SK-N-SH (cell line): Measurements from ENCODE around the gene KEAP1.

ENCODE experiments used
- CHD2 ChIP-seq: fragments of 150-350 bp; IDR thresholded peaks from 2 replicates; pipeline ENCODE4 v1.6.1; 2018; ENCODE audit warnings: low read length; ENCODE audit not compliant: partially characterized antibody
- CTCF ChIP-seq: fragments of 200-600 bp; sonication (generic); IDR thresholded peaks from 2 replicates; pipeline ENCODE4 v1.6.1; 2017; ENCODE audit warnings: antibody characterized with exemption, mild to moderate bottlenecking, moderate library complexity
- EZH2phosphoT487 ChIP-seq: fragments of 200-600 bp; sonication (generic); IDR thresholded peaks from 2 replicates; pipeline ENCODE4 v1.6.1; 2017; ENCODE audit warnings: low read depth, mixed run types, mild to moderate bottlenecking, antibody characterized with exemption, moderate library complexity, borderline replicate concordance
- NRF1 ChIP-seq: IDR thresholded peaks from 2 replicates; pipeline ENCODE4 v1.6.1; 2012; ENCODE audit warnings: low read depth, mild to moderate bottlenecking, low read length
- PBX3 ChIP-seq: IDR thresholded peaks from 2 replicates; pipeline ENCODE4; 2012
- POLR2AphosphoS5 ChIP-seq: IDR thresholded peaks from 2 replicates; pipeline ENCODE4 v1.6.1; 2012; ENCODE audit warnings: low read depth, low read length
- REST ChIP-seq: IDR thresholded peaks from 2 replicates; pipeline ENCODE4 v1.6.1; 2012; ENCODE audit warnings: mild to moderate bottlenecking, low read depth, low read length, moderate library complexity
- RFX5 ChIP-seq: IDR thresholded peaks from 2 replicates; pipeline ENCODE4 v1.6.1; 2012; ENCODE audit warnings: mild to moderate bottlenecking, improper control_type of control experiment, low read length
- RXRA ChIP-seq: IDR thresholded peaks from 2 replicates; pipeline ENCODE4 v1.4.0; 2012; ENCODE audit warnings: low read depth, mild to moderate bottlenecking, borderline replicate concordance
- SIN3A ChIP-seq: IDR thresholded peaks from 2 replicates; pipeline ENCODE4 v1.6.1; 2012; ENCODE audit warnings: low read depth, mild to moderate bottlenecking, low read length, moderate library complexity, borderline replicate concordance
- USF1 ChIP-seq: IDR thresholded peaks from 2 replicates; pipeline ENCODE4 v1.4.0; 2012; ENCODE audit warnings: low read depth, borderline replicate concordance

- TF ChIP-seq CTCF (no peak), RXRA (no peak), REST (no peak), NRF1 (no peak), POLR2AphosphoS5 (no peak), USF1 (no peak), PBX3 (no peak), CHD2 (no peak), SIN3A (no peak), EZH2phosphoT487 (no peak), RFX5 (no peak)
Measured at GRCh38 chr19:10518444-10519361, 15.5 kb upstream of the KEAP1 start.
